Measurements from ENCODE around the gene C11orf16.

- TF ChIP-seq, protein P1, sequence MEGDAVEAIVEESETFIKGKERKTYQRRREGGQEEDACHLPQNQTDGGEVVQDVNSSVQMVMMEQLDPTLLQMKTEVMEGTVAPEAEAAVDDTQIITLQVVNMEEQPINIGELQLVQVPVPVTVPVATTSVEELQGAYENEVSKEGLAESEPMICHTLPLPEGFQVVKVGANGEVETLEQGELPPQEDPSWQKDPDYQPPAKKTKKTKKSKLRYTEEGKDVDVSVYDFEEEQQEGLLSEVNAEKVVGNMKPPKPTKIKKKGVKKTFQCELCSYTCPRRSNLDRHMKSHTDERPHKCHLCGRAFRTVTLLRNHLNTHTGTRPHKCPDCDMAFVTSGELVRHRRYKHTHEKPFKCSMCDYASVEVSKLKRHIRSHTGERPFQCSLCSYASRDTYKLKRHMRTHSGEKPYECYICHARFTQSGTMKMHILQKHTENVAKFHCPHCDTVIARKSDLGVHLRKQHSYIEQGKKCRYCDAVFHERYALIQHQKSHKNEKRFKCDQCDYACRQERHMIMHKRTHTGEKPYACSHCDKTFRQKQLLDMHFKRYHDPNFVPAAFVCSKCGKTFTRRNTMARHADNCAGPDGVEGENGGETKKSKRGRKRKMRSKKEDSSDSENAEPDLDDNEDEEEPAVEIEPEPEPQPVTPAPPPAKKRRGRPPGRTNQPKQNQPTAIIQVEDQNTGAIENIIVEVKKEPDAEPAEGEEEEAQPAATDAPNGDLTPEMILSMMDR (conservative IDR thresholded peaks at IDR 0.05; ENCODE audit: low read length), result no peak
- TF ChIP-seq EZH2phosphoT487 (IDR thresholded peaks at IDR 0.05; ENCODE audit: borderline replicate concordance), result no peak
Observed at GRCh38 chr11:8932564-8933180, at the start of gene C11orf16.

Measured in Loucy (cell line).